Limb (tissue), 2 donors: ENCODE results near the gene LTB4R.
A peak's percentile ranks its signal among the peaks of the same experiment; 100 is the strongest.

Experiments used
- DNase-seq, 2 donors: peaks; one replicate each; pipeline ENCODE4 v3.0.0-alpha.2; 2016; ENCODE audit errors: extremely low spot score in 2 of 2

Gene LTB4R

GRCh38 chr14:24366721-24367513 is 55.6 kb downstream of the LTB4R start:
- DNase-seq, result peak; percentile 92 to 96
